Endothelial cell of umbilical vein (primary cell): ENCODE data around the gene FHIT. TPM values are rescaled to one million over a fixed set of nuclear protein-coding genes. Genes with fewer than 3 reads are reported as not detected.

Source experiments
- BruUV-seq: library from RNA; stranded (reverse); fragments of 400-500 nt; replicated peaks from 2 replicates; lab custom pipeline; 2021; lab: Mats Ljungman, UMichigan
- CTCF ChIA-PET: fragments of 300-600, 350-600 bp; sonication (Branson Sonifier 250); formaldehyde crosslinking; loops from one replicate; lab custom pipeline; 2021; ENCODE audit warnings: antibody characterized with exemption, inconsistent platforms; lab: Charles Lee
- POLR2A ChIA-PET: fragments of 300-600, 350-600 bp; sonication (Branson Sonifier 250); formaldehyde crosslinking; loops from one replicate; lab custom pipeline; 2021; ENCODE audit warnings: antibody characterized with exemption, inconsistent platforms; lab: Charles Lee
- DNase-seq: peaks from one replicate; pipeline ENCODE4 v3.0.0-alpha.2; 2011; ENCODE audit warnings: low read depth, low spot score
- FAIRE-seq: peaks from 2 replicates; lab custom pipeline; 2011; peaks lifted over from hg19 to GRCh38; lab: Jason Lieb, UNC
- H2AFZ ChIP-seq: 2 replicates; pipeline ENCODE4 v1.6.0; 2012; ENCODE audit warnings: low read depth, low read length, control low read depth, inconsistent platforms
- H3K27ac ChIP-seq: 2 replicates; pipeline ENCODE4 v1.5.1; 2011; ENCODE audit warnings: low read depth, mild to moderate bottlenecking, control low read depth, low read length, moderate library complexity; ENCODE audit not compliant: insufficient read depth
- H3K27me3 ChIP-seq, 2 experiments: 2 replicates each; pipeline versions ENCODE4 v1.6.0 to v1.6.1; 2011; ENCODE audit warnings: low read length in 2 of 2, mixed read lengths in 1 of 2; ENCODE audit not compliant: control insufficient read depth in 2 of 2, insufficient read depth in 2 of 2
- H3K36me3 ChIP-seq, 2 experiments: 2 replicates in 1 of 2; 3 replicates in 1 of 2; pipeline ENCODE4 v1.5.1; 2011; ENCODE audit warnings: low read length in 2 of 2, mild to moderate bottlenecking in 1 of 2, moderate library complexity in 1 of 2; ENCODE audit not compliant: control insufficient read depth in 2 of 2, insufficient read depth in 2 of 2; ENCODE audit errors: extremely low read depth in 1 of 2
- H3K4me1 ChIP-seq: 3 replicates; pipeline ENCODE4 v1.5.1; 2011; ENCODE audit warnings: mild to moderate bottlenecking, low read length; ENCODE audit not compliant: control insufficient read depth, insufficient read depth; ENCODE audit errors: extremely low read depth
- H3K4me2 ChIP-seq: 2 replicates; pipeline ENCODE4 v1.6.1; 2011; ENCODE audit warnings: low read length, control low read depth, mixed read lengths; ENCODE audit not compliant: insufficient read depth
- H3K4me3 ChIP-seq, 3 experiments: fragments of 200-600 bp in 1 of 3; sonication (generic), shearing (Covaris generic) in 1 of 3; replicated peaks in 1 of 3; 2 replicates each; pipeline ENCODE4 v1.5.1; 2011 to 2016; ENCODE audit warnings: control low read depth in 3 of 3, low read length in 3 of 3, mild to moderate bottlenecking in 2 of 3, inconsistent platforms in 1 of 3, low read depth in 1 of 3, moderate library complexity in 1 of 3; ENCODE audit not compliant: insufficient read depth in 1 of 3
- H3K79me2 ChIP-seq: 2 replicates; pipeline ENCODE4 v1.6.0; 2012; ENCODE audit warnings: low read length, inconsistent platforms; ENCODE audit not compliant: control insufficient read depth, insufficient read depth
- H3K9ac ChIP-seq: replicated peaks from 2 replicates; pipeline ENCODE3; 2011; ENCODE audit warnings: low read length, control low read depth; ENCODE audit not compliant: insufficient read depth; ENCODE audit errors: extremely low read depth
- H3K9me1 ChIP-seq: replicated peaks from 3 replicates; pipeline ENCODE4 v1.6.0; 2011; ENCODE audit warnings: mild to moderate bottlenecking, low read length; ENCODE audit not compliant: control insufficient read depth, insufficient read depth; ENCODE audit errors: extremely low read depth
- H3K9me3 ChIP-seq: replicated peaks from 2 replicates; pipeline ENCODE4 v1.5.1; 2012; ENCODE audit warnings: low read length, inconsistent platforms; ENCODE audit not compliant: control insufficient read depth, insufficient read depth
- H4K20me1 ChIP-seq: replicated peaks from 2 replicates; pipeline ENCODE3; 2011; ENCODE audit warnings: mild to moderate bottlenecking, low read length; ENCODE audit not compliant: control insufficient read depth, insufficient read depth; ENCODE audit errors: extremely low read depth
- CTCF ChIP-seq, 2 donors: IDR thresholded peaks; 1 replicate in 1 of 2; 2 replicates in 1 of 2; pipeline ENCODE4 v1.5.1; 2011; ENCODE audit warnings: low read length in 2 of 2, mild to moderate bottlenecking in 2 of 2, moderate library complexity in 2 of 2, control low read depth in 1 of 2, inconsistent platforms in 1 of 2, low read depth in 1 of 2; ENCODE audit not compliant: insufficient read depth in 1 of 2; ENCODE audit errors: extremely low read depth in 1 of 2
- EZH2 ChIP-seq: IDR thresholded peaks from 2 replicates; pipeline ENCODE4 v1.6.1; 2012; ENCODE audit warnings: borderline replicate concordance, low read depth, mild to moderate bottlenecking, moderate library complexity, low read length, inconsistent platforms; ENCODE audit not compliant: severe bottlenecking
- FOS ChIP-seq: IDR thresholded peaks from 2 replicates; pipeline ENCODE4 v1.6.1; 2011; ENCODE audit warnings: mild to moderate bottlenecking, low read length, moderate library complexity, borderline replicate concordance; ENCODE audit not compliant: insufficient read depth
- GATA2 ChIP-seq: IDR thresholded peaks from 2 replicates; pipeline ENCODE4 v1.7.0; 2011; ENCODE audit warnings: low read depth, mild to moderate bottlenecking, moderate library complexity, mixed read lengths, low read length; ENCODE audit not compliant: insufficient read length, insufficient read depth
- JUN ChIP-seq: IDR thresholded peaks from 2 replicates; pipeline ENCODE4 v1.6.1; 2011; ENCODE audit warnings: borderline replicate concordance, low read depth; ENCODE audit not compliant: insufficient read length, insufficient read depth
- MAX ChIP-seq: IDR thresholded peaks from 2 replicates; pipeline ENCODE4 v1.6.1; 2011; ENCODE audit not compliant: insufficient read depth, insufficient read length
- MYC ChIP-seq: IDR thresholded peaks from one replicate; pipeline ENCODE4 v1.6.1; 2011; ENCODE audit warnings: mild to moderate bottlenecking, low read depth, low read length
- POLR2A ChIP-seq: IDR thresholded peaks from 2 replicates; pipeline ENCODE4 v1.6.1; 2012; ENCODE audit warnings: low read depth, mild to moderate bottlenecking, control low read depth, low read length
- POLR2AphosphoS5 ChIP-seq: IDR thresholded peaks from 2 replicates; pipeline ENCODE4 v1.6.1; 2012; ENCODE audit warnings: low read depth, mild to moderate bottlenecking, control low read depth, low read length, moderate library complexity; ENCODE audit not compliant: insufficient read depth
- dilution Hi-C: fragments of 300-500 bp; cut with MboI; formaldehyde crosslinking; loops from one replicate; pipeline ENCODE4 v1.15.0; 2019; ENCODE audit warnings: low sequenced_read_pairs; ENCODE audit not compliant: extremely low pct_ligation_motif_present
- intact Hi-C: fragments of 100-400 bp; cut with micrococcal nuclease; formaldehyde crosslinking; loops from one replicate; pipeline ENCODE4 v1.10.0; 2022
- polyA plus RNA-seq, 4 experiments: library from polyadenylated mRNA; depleted of rRNA in 3 of 4; stranded (reverse) in 3 of 4; unstranded in 1 of 4; fragments of >200 nt; gene quantifications; 2 replicates each; pipeline versions ENCODE4 v1.2.1 to v1.2.3, GENCODE V29; 2011 to 2012; ENCODE audit warnings: missing spikeins in 1 of 4
- total RNA-seq: library from RNA; stranded (reverse); gene quantifications from 2 replicates; pipeline ENCODE4 v1.2.3, GENCODE V29; 2021

The FHIT gene
- total and polyA plus RNA-seq, 2 donors (not counting 3 experiments of a cell fraction or from before 2014, with no cell fraction given): 0.47 to 2.2 TPM

- no peak overlapping the region for H3K27ac ChIP-seq
- CTCF ChIA-PET: no interaction called here
- FAIRE-seq: no peak
- TF ChIP-seq EZH2 (no peak), MYC (no peak), CTCF (IDR thresholded peaks at IDR 0.05; ENCODE audit: extremely low read depth in 1 of 2, insufficient read depth in 1 of 2, low read depth in 1 of 2, low read length in 2 of 2) (no peak), POLR2A (no peak), GATA2 (no peak), POLR2AphosphoS5 (no peak), FOS (no peak), JUN (no peak), MAX (no peak)
- H3K9me3 ChIP-seq: no peaks in the 10 kb centered on the region
- H3K9ac ChIP-seq: no peak overlapping the region
- BruUV-seq: no TSS peak
- no peaks in the 10 kb centered on the region for H3K9me1 ChIP-seq
- POLR2A ChIA-PET: no interaction called here
- DNase-seq: no peak
- no peak overlapping the region for H3K4me2 ChIP-seq
- H3K36me3 ChIP-seq: no peaks in the 10 kb centered on the region
- H3K4me3 ChIP-seq: no peak overlapping the region
- dilution Hi-C loops (no loop called here), intact Hi-C loops (no loop called here)
- H3K4me1 ChIP-seq: no peaks in the 10 kb centered on the region
- H3K27me3 ChIP-seq: no peaks in the 10 kb centered on the region
- no peaks in the 10 kb centered on the region for H4K20me1 ChIP-seq
- no peak overlapping the region for H2AFZ ChIP-seq
- no peaks in the 10 kb centered on the region for H3K79me2 ChIP-seq
Observed at GRCh38 chr3:60424034-60424433, 827.2 kb downstream of the FHIT start.
